ENCODE data around the gene PTPN7. TPM values are rescaled to one million over a fixed set of nuclear protein-coding genes. Genes with fewer than 3 reads are reported as not detected.
A peak's percentile ranks its signal among the peaks of the same experiment; 100 is the strongest.
"Not testable (repeated sequence)": the region's sequence is repeated elsewhere in the genome, so short reads cannot be mapped to it uniquely, and the experiment has no call there.

PTPN7 gene
- total RNA-seq, 1 experiment from 2014 or later, result not detected

GRCh38 chr1:202146279-202146678 lies 14.1 kb downstream of the PTPN7 start:
- Histone ChIP-seq H3K36me3 (peaks cover 6% of the 10 kb centered on the region), H3K9me3 (no peaks in the 10 kb centered on the region), H3K4me3 (no peak overlapping the region), H3K27me3 (no peaks in the 10 kb centered on the region)
- no peak for DNase-seq

DNA sequence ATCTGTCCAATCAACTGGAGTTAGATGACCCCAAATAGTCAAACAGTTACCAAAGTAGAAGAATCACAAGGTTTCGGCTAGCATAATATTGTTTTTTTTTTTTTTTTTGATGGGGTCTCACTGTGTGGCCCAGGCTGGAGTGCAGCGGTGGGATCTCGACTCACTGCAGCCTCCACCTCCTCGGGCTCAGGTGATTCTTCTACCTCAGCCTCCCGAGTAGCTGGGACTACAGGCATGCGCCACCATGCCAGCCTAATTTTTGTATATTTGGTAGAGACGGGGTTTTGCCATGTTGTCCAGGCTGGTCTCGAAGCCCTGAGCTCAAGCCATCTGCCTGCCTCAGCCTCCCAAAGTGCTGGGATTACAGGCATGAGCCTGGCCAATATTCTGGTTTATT lies 14.7 kb downstream of the PTPN7 start:
- not testable (repeated sequence) for H3K27me3 ChIP-seq, H3K9me3 ChIP-seq, DNase-seq
- H3K36me3 ChIP-seq, result peaks cover 11% of the 10 kb centered on the region
- peak overlapping the region; percentile 93; the same call in 1 of the 2 replicates for H3K4me3 ChIP-seq

DNA sequence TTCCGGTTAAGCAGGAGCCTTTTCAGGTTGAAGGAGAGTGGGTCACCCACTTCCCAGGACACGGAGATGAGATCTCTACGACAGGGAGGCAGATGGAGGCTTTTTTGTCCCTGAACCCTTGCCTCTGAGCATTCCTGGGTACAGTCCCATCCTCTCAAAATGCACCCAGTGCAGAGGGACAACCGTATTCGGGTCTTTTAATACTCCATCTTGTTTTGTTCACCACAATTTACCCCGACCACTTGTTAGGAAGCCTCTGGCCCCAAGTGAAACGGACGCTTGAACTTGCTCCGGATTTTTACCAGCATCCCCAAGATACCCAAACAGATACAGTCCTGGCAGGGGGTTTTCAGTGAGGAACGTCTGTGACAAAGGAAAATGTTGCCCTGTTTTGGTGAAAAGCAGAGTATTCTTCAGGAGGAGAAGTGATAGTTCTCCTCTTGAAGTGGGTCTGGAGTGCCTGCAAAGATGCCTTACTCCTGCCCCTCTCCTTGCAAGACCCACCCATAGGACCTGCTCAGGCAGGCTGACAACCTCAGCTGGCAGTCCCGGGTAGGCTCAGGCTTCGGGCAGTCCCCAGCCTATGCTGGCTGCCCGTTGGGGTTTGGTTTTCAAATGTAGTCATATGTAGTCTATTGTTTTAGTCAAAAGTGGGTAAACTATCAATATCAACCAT lies 15.2 kb downstream of the PTPN7 start:
- peak overlapping the region; percentile 93 for H3K4me3 ChIP-seq
- H3K9me3 ChIP-seq, result no peaks in the 10 kb centered on the region
- H3K27me3 ChIP-seq, result no peaks in the 10 kb centered on the region
- no peak for DNase-seq
- peaks cover 11% of the 10 kb centered on the region for H3K36me3 ChIP-seq

DNA sequence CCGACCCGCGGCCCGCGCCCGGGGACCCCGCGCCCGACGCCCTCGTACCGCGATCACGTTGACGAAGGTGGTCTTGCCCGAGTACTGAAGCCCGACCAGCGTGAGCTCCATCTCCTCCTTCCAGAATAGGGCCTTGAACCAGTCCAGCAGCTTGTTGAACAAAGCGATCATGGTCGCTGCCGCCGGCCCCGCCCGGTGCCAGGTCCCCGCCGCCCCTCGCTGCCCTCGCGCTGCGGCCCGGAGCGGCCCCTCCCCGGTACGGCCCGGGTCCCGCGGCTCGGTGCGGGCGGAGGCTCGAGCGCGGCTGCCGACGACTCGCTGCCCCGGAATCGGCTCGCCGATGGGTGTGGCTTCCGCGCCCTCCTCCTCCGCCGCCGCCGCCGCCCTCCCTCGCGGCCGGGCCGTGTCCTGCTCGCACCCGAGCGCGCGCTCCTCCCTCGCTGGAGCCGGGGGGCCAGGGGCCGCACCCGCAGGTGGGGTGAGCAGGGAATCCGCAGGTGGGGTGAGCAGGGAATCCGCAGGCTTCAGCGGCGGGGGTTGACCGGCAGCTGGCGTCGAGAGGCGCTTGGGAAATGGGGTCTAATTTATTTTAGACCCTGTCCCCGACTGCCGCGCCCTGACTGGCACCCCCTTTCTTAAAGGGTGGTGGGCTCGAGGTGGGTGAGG lies 15.9 kb downstream of the PTPN7 start, which contains the start of gene ARL8A:
ARL8A (minus strand) TSS at position 336 of the 666 bp plus-strand sequence; CDS start at position 171, 165 bp downstream.
- peak; percentile 74 for DNase-seq
- Histone ChIP-seq H3K27me3 (no peaks in the 10 kb centered on the region), H3K36me3 (peaks cover 14% of the 10 kb centered on the region), H3K9me3 (no peaks in the 10 kb centered on the region), H3K4me3 (peak within 1 kb of the TSS; percentile 93)

- Histone ChIP-seq H3K9me3 (no peaks in the 10 kb centered on the region), H3K4me3 (peak overlapping the region; percentile 93), H3K36me3 (peaks cover 18% of the 10 kb centered on the region), H3K27me3 (no peaks in the 10 kb centered on the region)
- peak; percentile 41 for DNase-seq
These were observed 16.5 kb downstream of the PTPN7 start for GRCh38 chr1:202143768-202144401.

DNA sequence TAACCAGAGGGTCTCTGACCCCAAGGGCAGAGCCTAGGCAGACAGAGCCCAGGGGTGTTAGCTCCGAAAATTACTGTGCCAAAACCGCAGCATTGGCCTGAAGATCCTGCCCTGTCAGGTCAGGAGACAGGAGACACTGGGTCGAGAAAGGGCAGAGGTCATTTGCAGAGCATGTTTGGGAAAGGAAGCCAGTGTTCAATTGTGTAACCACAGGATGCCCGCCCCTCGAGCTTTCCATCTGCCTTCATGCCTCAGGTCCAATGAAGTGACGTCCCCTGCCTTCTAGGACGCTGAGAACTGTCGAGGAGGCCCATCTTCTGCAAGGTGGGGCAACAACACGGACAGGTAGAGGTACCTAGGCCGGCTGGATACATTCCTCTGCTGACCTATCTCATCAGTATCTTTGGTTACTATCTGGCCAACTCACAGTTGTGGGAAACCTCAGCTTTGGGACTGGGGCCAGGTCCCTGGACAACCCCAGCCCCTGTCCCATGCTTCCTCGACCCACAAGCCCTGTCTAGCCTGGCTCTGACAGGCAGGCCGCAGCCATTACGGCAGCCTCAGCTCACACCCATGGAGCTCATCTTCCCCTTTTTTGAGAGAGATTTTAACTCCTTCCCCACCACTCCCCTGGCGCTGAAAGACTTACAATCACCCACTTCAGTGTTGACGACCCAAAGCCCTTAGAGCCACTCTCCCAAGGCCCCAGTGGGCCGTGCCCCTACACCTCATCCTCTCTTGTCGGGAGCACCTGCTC lies 17.2 kb downstream of the PTPN7 start:
- Histone ChIP-seq H3K27me3 (no peaks in the 10 kb centered on the region), H3K9me3 (no peaks in the 10 kb centered on the region), H3K36me3 (peaks cover 18% of the 10 kb centered on the region), H3K4me3 (peak overlapping the region; percentile 93)
- no peak for DNase-seq

DNA sequence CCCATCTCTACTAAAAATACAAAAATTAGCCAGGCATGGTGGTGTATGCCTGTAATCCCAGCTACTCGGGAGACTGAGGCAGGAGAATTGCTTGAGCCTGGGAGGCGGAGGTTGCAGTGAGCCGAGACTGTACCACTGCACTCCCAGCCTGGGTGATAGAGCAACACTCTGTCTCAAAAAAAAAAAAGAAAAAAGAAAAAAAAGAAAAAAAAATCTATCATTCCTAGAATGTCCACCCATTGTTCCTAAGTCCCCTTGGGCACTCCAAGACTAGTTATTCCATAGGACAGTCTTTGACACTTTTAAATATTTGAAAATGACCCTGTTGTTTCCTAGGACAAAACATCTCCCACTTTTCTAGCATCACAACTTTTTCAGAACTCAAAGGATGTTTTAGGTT lies 18.9 kb downstream of the PTPN7 start:
- H3K9me3 ChIP-seq, H3K27me3 ChIP-seq, DNase-seq, H3K4me3 ChIP-seq: not testable (repeated sequence)
- peaks cover 28% of the 10 kb centered on the region for H3K36me3 ChIP-seq

DNA sequence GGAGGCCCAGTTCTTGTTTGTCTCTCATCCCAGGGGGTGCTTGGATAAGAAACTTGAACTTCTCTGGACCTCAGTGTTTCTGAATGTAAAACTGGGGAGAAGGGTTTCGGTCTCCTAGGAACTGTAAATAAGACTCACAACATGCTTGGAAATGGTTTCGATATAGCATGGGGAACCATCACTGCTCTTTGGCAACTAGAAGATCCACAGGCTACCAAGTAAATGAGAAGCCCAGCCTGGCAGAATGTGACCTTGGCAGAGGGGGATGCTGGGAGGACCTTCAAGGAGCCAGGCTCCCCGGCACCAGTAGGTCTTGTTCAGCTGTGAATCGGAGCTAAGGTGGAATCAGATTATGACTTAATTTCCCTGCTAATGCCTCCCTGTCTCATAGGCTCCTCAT lies 19.6 kb downstream of the PTPN7 start:
- Histone ChIP-seq H3K36me3 (peaks cover 29% of the 10 kb centered on the region), H3K27me3 (no peaks in the 10 kb centered on the region), H3K9me3 (no peaks in the 10 kb centered on the region), H3K4me3 (no peak overlapping the region)
- DNase-seq, result no peak

DNA sequence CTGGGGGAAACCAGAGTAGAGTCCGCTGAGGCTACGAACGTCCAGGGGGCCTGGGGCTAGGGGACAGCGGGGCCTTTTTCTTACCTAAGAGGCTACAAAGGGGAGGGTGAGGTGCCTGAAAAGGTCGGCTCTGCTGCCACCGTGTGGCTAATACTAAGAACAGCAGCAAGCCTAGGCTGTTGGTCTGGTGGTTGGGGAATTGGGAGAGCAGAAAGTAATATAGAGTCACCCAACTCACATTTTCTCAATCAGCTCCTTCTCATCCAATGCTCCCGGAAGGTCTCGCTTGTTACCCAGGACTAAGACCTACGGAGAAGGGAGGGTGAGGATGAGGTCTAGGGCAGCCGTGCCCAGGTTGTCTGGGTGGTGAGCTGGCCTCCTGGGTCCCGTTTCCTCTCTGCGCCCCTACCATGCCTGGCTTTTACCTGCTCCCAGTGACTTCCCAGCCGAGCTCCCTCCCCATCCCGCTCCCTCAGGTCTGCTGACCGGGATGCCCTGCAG lies 25.1 kb downstream of the PTPN7 start:
- H3K36me3 ChIP-seq, result peaks cover 43% of the 10 kb centered on the region
- no peak for DNase-seq
- H3K4me3 ChIP-seq, result no peak overlapping the region
- H3K9me3 ChIP-seq, result no peaks in the 10 kb centered on the region
- no peaks in the 10 kb centered on the region for H3K27me3 ChIP-seq

DNA sequence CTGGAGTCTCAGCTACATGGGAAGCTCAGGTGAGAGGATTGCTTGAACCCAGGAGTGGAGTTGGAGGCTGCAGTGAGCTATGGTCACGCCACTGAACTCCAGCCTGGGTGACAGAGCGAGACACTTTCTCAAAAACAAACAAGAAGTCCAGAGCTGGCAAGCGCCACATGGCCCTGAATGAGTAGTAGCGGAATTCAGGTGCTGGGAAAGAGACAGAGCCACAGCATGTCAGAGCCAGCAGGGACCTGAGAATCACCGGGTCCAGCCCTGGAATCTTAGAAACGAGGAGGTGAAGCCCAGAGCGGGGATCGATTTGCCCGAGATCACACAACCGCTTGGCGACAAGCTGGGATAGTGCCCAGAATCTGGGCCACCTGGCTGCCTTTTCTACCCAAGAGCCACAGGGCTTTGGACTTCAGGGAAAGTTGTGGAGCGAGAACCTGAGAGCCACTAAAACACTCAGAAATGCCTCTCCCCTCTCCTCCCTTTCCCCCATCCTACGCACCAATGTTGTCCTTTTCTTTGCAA lies 25.7 kb downstream of the PTPN7 start:
- Histone ChIP-seq H3K9me3 (no peaks in the 10 kb centered on the region), H3K36me3 (peaks cover 41% of the 10 kb centered on the region)

DNA sequence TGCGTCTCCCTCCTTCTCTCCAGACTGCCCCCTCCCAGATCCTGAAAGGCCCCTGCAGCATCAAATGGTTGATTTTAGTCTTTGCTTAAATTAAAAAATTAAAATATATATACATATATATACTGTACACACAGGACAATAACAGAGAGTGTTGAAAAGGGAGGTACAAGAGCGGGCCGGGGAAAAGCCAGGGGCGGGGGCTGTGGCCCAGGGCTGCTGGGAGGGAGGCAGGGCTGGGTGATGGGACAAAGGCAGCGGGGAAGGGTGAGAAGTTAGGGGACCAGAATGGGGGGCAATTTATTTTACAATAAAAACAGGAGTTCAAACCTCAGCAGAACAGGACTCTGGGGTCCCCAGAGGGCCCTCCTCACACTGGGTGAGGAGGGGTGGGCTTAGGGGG lies 26.4 kb downstream of the PTPN7 start:
- H3K4me3 ChIP-seq, result no peak overlapping the region
- peaks cover 38% of the 10 kb centered on the region for H3K36me3 ChIP-seq
- no peaks in the 10 kb centered on the region for H3K9me3 ChIP-seq
- no peak for DNase-seq
- H3K27me3 ChIP-seq, result no peaks in the 10 kb centered on the region

More for the DNA sequence above, 25.7 kb downstream of the PTPN7 start:
- H3K4me3 ChIP-seq, result no peak overlapping the region
- no peaks in the 10 kb centered on the region for H3K27me3 ChIP-seq
- DNase-seq, result no peak

DNA sequence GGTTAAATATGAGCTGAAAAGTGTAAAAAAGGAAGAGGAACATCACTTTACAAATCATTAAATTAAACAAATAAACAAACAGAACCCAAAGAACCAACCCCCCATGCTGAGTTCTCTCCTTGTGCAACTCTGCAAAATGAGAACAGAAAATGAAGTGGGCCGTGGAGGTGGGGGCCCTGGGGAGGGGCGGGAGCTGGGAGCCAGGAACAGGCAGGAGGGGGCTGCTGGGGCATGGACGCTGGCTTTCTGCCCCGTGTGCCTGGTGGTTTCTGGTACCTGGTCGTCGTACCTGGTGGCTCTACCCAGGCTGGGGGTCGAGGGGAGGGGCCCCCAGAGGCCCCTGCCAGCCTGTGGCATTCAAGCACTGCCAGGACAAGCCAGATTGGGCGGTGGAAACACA lies 26.9 kb downstream of the PTPN7 start:
- DNase-seq, result no peak
- no peaks in the 10 kb centered on the region for H3K9me3 ChIP-seq
- H3K27me3 ChIP-seq, result no peaks in the 10 kb centered on the region
- H3K36me3 ChIP-seq, result peaks cover 37% of the 10 kb centered on the region
- no peak overlapping the region for H3K4me3 ChIP-seq

DNA sequence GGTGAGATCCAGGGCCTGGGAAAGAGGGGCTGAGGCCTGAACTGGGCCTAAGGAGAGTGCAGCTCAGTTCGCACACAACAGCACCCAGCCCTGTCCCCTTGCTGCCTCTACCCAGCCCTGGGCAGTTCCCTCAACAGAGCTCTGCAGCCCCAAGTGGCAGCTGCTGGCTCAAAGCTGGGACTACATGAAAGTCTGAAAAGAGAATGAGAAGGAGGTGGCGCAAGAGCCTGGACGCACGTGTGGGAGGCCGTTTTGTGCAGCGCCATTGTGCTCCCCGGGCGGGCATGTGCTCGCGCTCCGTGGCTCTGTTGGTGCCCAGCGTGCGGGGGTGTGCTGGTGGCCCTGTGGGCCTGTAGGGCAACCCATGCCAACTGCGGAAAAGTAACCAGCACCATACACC lies 27.4 kb downstream of the PTPN7 start:
- Histone ChIP-seq H3K9me3 (no peaks in the 10 kb centered on the region), H3K4me3 (no peak overlapping the region), H3K27me3 (no peaks in the 10 kb centered on the region), H3K36me3 (peaks cover 37% of the 10 kb centered on the region)
- no peak for DNase-seq

DNA sequence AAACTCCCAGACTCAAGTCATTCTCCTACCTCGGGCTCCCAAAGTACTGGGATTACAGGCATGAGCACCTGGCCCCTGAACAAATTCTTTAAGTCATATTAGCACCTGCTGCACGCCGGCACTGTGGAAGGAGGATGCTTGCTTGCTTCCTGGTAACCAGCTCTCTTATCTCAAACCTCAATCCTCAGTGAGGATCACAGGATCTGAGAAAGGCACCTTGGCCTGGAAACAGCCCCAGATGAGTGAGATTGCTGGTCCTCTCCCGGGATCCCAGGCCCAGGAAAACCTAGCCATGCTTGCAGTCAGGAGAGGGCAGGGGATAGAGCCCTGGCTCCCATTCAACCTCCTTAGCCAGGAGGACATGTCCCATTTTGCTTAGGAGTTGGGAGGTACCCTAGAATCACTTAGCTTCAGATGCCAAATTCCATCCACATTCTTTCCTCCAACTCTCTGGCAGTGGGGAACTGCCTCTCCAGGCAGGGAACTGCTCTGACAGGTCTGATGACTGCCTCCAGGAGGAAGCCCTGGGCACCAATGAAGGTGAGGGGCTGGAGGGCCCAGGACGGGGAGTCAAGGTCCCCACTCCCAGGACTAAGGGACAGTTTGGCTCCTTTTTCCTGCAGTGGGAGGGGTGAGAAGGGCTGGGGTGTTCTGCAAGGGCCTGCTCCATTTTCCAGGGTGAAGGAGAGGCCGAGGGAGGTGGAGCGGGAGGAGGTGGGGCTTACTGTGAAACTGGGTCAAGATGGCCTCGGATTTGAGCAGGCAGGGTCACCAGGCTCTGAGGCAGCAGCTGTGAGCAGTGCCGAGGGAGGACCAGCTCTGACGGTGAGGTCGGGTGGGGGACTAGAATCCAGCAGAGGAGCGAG lies 28.2 kb downstream of the PTPN7 start:
- peaks cover 32% of the 10 kb centered on the region for H3K36me3 ChIP-seq
- H3K27me3 ChIP-seq, result no peaks in the 10 kb centered on the region
- no peaks in the 10 kb centered on the region for H3K9me3 ChIP-seq
- DNase-seq, result no peak
- H3K4me3 ChIP-seq, result no peak overlapping the region

- DNase-seq, result no peak
- Histone ChIP-seq H3K27me3 (no peaks in the 10 kb centered on the region), H3K36me3 (peaks cover 25% of the 10 kb centered on the region), H3K9me3 (no peaks in the 10 kb centered on the region), H3K4me3 (no peak overlapping the region)
These were observed 29.4 kb downstream of the PTPN7 start for GRCh38 chr1:202130816-202131522.
